DMS153 treated with DMSO at 0.1 percent for 48 hours (cell line): ENCODE measurements around the gene CX3CL1.

Experiments used
- DNase-seq: peaks from one replicate; lab custom pipeline; 2025; ENCODE audit not compliant: unreplicated experiment; lab: John Stamatoyannopoulos, UW

CX3CL1 gene

DNA sequence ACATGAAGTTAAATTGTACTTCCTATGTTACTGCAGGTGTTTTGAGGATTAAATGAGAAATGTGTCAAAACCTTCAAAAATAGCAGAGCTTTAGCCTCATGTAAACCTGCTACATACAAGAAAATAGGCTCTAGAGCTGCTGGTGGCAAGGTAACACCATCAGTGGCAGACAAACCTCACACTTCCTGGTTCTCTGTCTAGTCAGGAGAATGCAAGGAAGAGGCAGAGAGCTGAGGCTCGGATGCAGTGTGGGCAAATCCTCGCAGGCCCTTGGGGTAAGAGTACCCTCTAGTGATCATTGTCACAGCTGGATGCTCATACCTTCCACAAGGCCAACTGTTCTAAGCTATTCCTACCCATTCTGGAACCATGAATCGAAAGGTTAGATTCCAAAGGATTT lies 60.7 kb downstream of the CX3CL1 start:
- no peak for DNase-seq

DNA sequence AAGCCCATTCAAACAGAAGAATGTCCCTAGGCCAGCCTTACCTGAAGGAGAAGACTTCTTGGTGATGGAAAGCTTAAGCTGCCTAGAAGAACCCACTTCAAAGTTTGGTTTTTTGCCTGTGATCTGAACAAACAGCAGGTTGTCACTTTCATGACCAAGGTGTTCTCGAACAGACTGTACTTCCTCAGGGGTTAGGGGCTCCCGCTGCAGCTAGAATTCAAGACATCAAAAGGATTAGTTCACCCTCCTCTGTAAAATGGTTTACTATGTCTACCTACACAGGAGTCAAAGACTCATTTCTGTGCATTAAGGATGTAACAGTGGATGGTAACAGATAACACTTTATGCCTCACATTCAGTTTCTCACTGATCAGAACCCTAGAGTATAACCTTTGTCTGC lies 61.7 kb downstream of the CX3CL1 start:
- no peak for DNase-seq
